Measurements from ENCODE around the gene AGPS. TPM values are rescaled to one million over a fixed set of nuclear protein-coding genes. Genes with fewer than 3 reads are reported as not detected.

AGPS gene
- total RNA-seq, 1 experiment from 2014 or later, result 60.9 TPM

DNA sequence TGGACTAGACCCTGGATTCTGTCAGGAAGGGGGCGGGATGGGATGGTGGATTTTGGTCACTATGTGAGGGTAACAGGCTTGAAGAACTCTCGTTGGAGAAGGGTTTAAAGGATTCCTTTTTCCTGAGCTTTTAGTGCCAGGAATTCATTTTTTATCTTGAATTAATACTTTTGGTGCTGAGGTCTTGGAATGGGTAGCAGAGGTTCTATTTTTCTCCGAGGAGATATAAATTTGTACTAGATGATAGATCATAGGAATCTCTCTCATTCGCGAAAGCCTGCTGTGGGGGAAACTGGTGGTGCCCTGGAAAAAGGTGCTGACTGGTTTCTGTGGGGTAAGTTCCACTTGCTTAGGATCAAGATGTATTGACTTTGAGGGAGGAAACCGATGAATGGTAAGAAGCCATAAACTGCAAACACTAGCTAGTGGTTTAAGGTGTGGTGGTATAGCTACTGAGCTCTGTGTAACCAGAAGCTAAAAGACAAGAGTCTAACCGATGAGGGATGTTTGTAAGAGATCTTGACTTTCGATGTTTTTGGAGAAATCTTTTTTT, 706 bp downstream of the AGPS start:
- Histone ChIP-seq H3K9ac (ENCODE audit: extremely low read depth, insufficient read length, low read length) (peak overlapping the region; percentile 80), H2AK5ac (ENCODE audit: insufficient read length, low read length) (no peak overlapping the region), H2BK15ac (ENCODE audit: low read depth, low read length) (no peak overlapping the region), H2BK120ac (ENCODE audit: low read depth, low read length, poor library complexity, severe bottlenecking) (no peak overlapping the region), H3K56ac (ENCODE audit: insufficient read length, low read depth, low read length) (no peak overlapping the region), H2BK20ac (ENCODE audit: low read depth, low read length, poor library complexity, severe bottlenecking) (no peak overlapping the region), H3K27ac (ENCODE audit: insufficient read length, low read depth, low read length) (no peak overlapping the region), H4K20me1 (ENCODE audit: control insufficient read depth, insufficient read depth, insufficient read length) (no peaks in the 10 kb centered on the region), H3K14ac (ENCODE audit: insufficient read depth, low read length) (peak overlapping the region; percentile 82), H4K5ac (ENCODE audit: insufficient read length, low read depth, low read length) (no peak overlapping the region), H3K79me1 (ENCODE audit: insufficient read depth, low read depth, low read length, poor library complexity, severe bottlenecking) (no peaks in the 10 kb centered on the region), H3K4me1 (ENCODE audit: insufficient read depth, low read length) (no peaks in the 10 kb centered on the region), H3K4ac (ENCODE audit: low read depth, low read length) (no peak overlapping the region), H3K27me3 (ENCODE audit: insufficient read depth, low read length) (no peaks in the 10 kb centered on the region), H3K18ac (ENCODE audit: insufficient read length, low read depth, low read length) (peak overlapping the region; percentile 39), H3T11ph (ENCODE audit: low read length) (no peak overlapping the region), H3K4me2 (ENCODE audit: insufficient read depth, insufficient read length, low read length) (peak overlapping the region; percentile 73), H2BK5ac (ENCODE audit: insufficient read length, low read length) (no peak overlapping the region), H3K79me2 (ENCODE audit: insufficient read depth, low read length) (peaks cover 12% of the 10 kb centered on the region; the same call in 1 of the 2 replicates), H4K8ac (replicated peaks; ENCODE audit: insufficient read length, low read depth, low read length) (no peak overlapping the region), H3K23me2 (ENCODE audit: insufficient read length, low read depth, low read length, poor library complexity, severe bottlenecking) (peaks cover 11% of the 10 kb centered on the region), H2AFZ (ENCODE audit: low read length) (no peak overlapping the region), H4K91ac (ENCODE audit: insufficient read length, low read depth, low read length) (no peak overlapping the region), H2BK12ac (ENCODE audit: insufficient read length, low read depth, low read length) (no peak overlapping the region), H3K9me3 (ENCODE audit: control insufficient read depth, low read depth, low read length) (no peaks in the 10 kb centered on the region), H3K23ac (ENCODE audit: insufficient read length, low read depth, low read length) (no peak overlapping the region)
- DNase-seq, result no peak
- peak overlapping the region in 2 of 3 experiments; percentile 83 to 95; a peak in 4 of 7 replicates for H3K27ac Mint-ChIP-seq
- TF ChIP-seq, protein P1, sequence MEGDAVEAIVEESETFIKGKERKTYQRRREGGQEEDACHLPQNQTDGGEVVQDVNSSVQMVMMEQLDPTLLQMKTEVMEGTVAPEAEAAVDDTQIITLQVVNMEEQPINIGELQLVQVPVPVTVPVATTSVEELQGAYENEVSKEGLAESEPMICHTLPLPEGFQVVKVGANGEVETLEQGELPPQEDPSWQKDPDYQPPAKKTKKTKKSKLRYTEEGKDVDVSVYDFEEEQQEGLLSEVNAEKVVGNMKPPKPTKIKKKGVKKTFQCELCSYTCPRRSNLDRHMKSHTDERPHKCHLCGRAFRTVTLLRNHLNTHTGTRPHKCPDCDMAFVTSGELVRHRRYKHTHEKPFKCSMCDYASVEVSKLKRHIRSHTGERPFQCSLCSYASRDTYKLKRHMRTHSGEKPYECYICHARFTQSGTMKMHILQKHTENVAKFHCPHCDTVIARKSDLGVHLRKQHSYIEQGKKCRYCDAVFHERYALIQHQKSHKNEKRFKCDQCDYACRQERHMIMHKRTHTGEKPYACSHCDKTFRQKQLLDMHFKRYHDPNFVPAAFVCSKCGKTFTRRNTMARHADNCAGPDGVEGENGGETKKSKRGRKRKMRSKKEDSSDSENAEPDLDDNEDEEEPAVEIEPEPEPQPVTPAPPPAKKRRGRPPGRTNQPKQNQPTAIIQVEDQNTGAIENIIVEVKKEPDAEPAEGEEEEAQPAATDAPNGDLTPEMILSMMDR (conservative IDR thresholded peaks at IDR 0.05), result no peak
- H3K36me3 Mint-ChIP-seq (ENCODE audit: insufficient read depth in 1 of 3, low read depth in 3 of 3), result peaks cover 0 to 4% (median 0%) of the 10 kb centered on the region in 3 experiments; a peak in 3 of 7 replicates
- WGBS (ENCODE audit: extremely low coverage, insufficient read length, low lambda C conversion rate), result no CpG with 5 or more reads among the region's 8 CpGs
- no peaks in the 10 kb centered on the region for H3K27me3 Mint-ChIP-seq (ENCODE audit: low read depth)
- H3K4me3 Mint-ChIP-seq, result peak overlapping the region; percentile 90 to 95
- no peaks in the 10 kb centered on the region for H3K9me3 Mint-ChIP-seq
- H3K4me1 Mint-ChIP-seq, result peaks cover 26 to 37% of the 10 kb centered on the region in 2 experiments
